ENCODE results near the gene TIAM2.

TIAM2 gene

GRCh38 chr6:155141512-155141911 lies 146.4 kb downstream of the TIAM2 start:
- DNase-seq = no peak

- no peak for DNase-seq
Measured at GRCh38 chr6:155142168-155143028, 147.3 kb downstream of the TIAM2 start.

- DNase-seq = no peak
Measured at GRCh38 chr6:155143029-155143577, 148.0 kb downstream of the TIAM2 start.

- no peak for DNase-seq
Measured at GRCh38 chr6:155143578-155144106, 148.5 kb downstream of the TIAM2 start.

- DNase-seq = no peak
Measured at GRCh38 chr6:155146205-155146604, 151.1 kb downstream of the TIAM2 start.

- no peak for DNase-seq
Measured at GRCh38 chr6:155147958-155148663, 153.0 kb downstream of the TIAM2 start.

GRCh38 chr6:155150967-155151671 lies 156.0 kb downstream of the TIAM2 start:
- no peak for DNase-seq

GRCh38 chr6:155152211-155153076 lies 157.3 kb downstream of the TIAM2 start:
- no peak for DNase-seq

- DNase-seq = no peak
Measured at GRCh38 chr6:155154158-155154830, 159.2 kb downstream of the TIAM2 start.

GRCh38 chr6:155155787-155156447 lies 160.8 kb downstream of the TIAM2 start:
- peak in 1 of 2 experiments; percentile 12 for DNase-seq

GRCh38 chr6:155157101-155157500 lies 162.0 kb downstream of the TIAM2 start:
- no peak for DNase-seq

GRCh38 chr6:155158030-155158843 lies 163.1 kb downstream of the TIAM2 start:
- no peak for DNase-seq

- no peak for DNase-seq
Measured at GRCh38 chr6:155162682-155163081, 167.6 kb downstream of the TIAM2 start.

GRCh38 chr6:155163601-155164000 lies 168.5 kb downstream of the TIAM2 start:
- DNase-seq = no peak

GRCh38 chr6:155165029-155165710 lies 170.1 kb downstream of the TIAM2 start:
- DNase-seq = no peak

GRCh38 chr6:155170519-155170918 lies 175.4 kb downstream of the TIAM2 start:
- DNase-seq = no peak

GRCh38 chr6:155171109-155171746 lies 176.1 kb downstream of the TIAM2 start:
- DNase-seq = peak; percentile 72 to 92

GRCh38 chr6:155171747-155172449 lies 176.8 kb downstream of the TIAM2 start:
- no peak for DNase-seq

Data from stimulated activated CD4-positive, alpha-beta T cell treated with anti-CD3 and anti-CD28 coated beads, Interleukin-4, amount 100 ng/mL, for 4 hours (primary cell).